Thyroid gland (tissue), 4 donors: ENCODE data around the gene VWA3B. TPM values are rescaled to one million over a fixed set of nuclear protein-coding genes. Genes with fewer than 3 reads are reported as not detected.

ENCODE experiments used
- DNase-seq, 2 donors: peaks; one replicate each; pipeline ENCODE4 v3.0.0-alpha.2; 2019
- H3K27ac ChIP-seq, 3 donors: fragments of 200-600 bp; sonication (generic); 1 replicate in 2 of 3; 2 replicates in 1 of 3; pipeline ENCODE4 v1.5.1; 2016 to 2019; ENCODE audit warnings: mild to moderate bottlenecking in 1 of 3, moderate library complexity in 1 of 3
- H3K27me3 ChIP-seq: fragments of 200-600 bp; sonication (generic); one replicate; pipeline ENCODE4 v1.5.1; 2019
- H3K36me3 ChIP-seq, 2 donors: fragments of 200-600 bp; sonication (generic); one replicate each; pipeline ENCODE4 v1.5.1; 2016 to 2019
- H3K4me1 ChIP-seq, 2 donors: fragments of 200-600 bp; sonication (generic); one replicate each; pipeline ENCODE4 v1.5.1; 2017 to 2019
- H3K4me3 ChIP-seq, 3 donors: fragments of 200-600 bp; sonication (generic); replicated peaks in 1 of 3; 1 replicate in 2 of 3; 2 replicates in 1 of 3; pipeline ENCODE4 v1.5.1; 2016; ENCODE audit warnings: mild to moderate bottlenecking in 1 of 3
- H3K9me3 ChIP-seq: fragments of 200-600 bp; sonication (generic); one replicate; pipeline ENCODE4 v1.5.1; 2017
- POLR2A ChIP-seq, 2 donors: fragments of 450-650 bp; IDR thresholded peaks; one replicate each; pipeline ENCODE4 v1.6.1; 2017; ENCODE audit warnings: antibody characterized with exemption in 2 of 2, mild to moderate bottlenecking in 2 of 2, moderate library complexity in 1 of 2
- WGBS, 2 donors: methylation state at CpG; one replicate each; pipeline ENCODE4 v1.1.5; 2017; 5-methylcytosine and 5-hydroxymethylcytosine counted together
- intact Hi-C: fragments of 100-400 bp; cut with DNase I; formaldehyde crosslinking; loops from one replicate; pipeline ENCODE4 v1.15.1; 2023
- total RNA-seq, 4 donors: library from RNA; depleted of rRNA; stranded (reverse); fragments of >200 nt; gene quantifications; one replicate each; pipeline ENCODE4 v1.2.3, GENCODE V29; 2016
- TF ChIP-seq, protein P1 (sequence below), 6 experiments: fragments of 200-600 bp in 3 of 6; fragments of 450-650 bp in 3 of 6; sonication (generic) in 3 of 6; IDR thresholded peaks; one replicate each; pipeline ENCODE4 v1.5.1; 2016 to 2019; ENCODE audit warnings: antibody characterized with exemption in 6 of 6, mild to moderate bottlenecking in 2 of 6, inconsistent platforms in 1 of 6, moderate library complexity in 1 of 6

VWA3B gene
- total RNA-seq, 4 donors from 2014 or later = 0.81 TPM; not detected in 3

DNA sequence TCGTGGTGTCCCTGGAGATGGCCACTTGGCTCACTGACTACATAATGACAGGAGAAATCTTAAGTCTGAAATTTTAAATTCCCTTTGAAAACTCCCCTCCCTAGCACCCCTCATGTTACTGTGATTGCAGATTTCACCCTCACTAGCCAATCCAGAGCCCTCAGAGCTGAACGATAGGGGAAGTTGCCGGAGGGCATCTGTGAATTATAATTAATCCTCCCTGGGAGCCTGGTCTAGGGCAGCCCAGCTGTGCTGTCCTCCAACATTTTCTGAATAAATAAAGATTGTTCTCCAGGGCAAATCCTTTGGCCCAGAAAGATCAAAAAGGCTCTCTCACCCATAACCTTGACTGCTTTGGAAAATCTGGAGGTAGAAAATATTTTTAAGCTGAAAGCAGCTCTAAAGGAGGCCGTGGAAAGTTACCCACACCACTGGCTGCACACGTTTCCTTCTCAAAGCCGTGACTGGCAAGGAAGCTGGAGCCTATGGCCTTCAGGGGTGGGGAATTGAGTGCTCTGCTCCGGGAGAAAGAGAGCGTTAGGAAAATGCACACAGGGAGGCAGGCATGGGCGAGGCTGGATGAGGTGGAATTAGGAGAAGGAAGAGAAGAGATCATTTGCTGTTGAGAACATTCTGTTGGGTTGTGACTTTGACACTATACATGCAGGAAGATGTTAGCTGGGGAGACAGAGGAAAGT is 190.3 kb downstream of the VWA3B start:
- TF ChIP-seq, protein P1, sequence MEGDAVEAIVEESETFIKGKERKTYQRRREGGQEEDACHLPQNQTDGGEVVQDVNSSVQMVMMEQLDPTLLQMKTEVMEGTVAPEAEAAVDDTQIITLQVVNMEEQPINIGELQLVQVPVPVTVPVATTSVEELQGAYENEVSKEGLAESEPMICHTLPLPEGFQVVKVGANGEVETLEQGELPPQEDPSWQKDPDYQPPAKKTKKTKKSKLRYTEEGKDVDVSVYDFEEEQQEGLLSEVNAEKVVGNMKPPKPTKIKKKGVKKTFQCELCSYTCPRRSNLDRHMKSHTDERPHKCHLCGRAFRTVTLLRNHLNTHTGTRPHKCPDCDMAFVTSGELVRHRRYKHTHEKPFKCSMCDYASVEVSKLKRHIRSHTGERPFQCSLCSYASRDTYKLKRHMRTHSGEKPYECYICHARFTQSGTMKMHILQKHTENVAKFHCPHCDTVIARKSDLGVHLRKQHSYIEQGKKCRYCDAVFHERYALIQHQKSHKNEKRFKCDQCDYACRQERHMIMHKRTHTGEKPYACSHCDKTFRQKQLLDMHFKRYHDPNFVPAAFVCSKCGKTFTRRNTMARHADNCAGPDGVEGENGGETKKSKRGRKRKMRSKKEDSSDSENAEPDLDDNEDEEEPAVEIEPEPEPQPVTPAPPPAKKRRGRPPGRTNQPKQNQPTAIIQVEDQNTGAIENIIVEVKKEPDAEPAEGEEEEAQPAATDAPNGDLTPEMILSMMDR (IDR thresholded peaks at IDR 0.05) = no peak
- TF ChIP-seq POLR2A (IDR thresholded peaks at IDR 0.05) = no peak
- no peak overlapping the region for H3K27ac ChIP-seq
- intact Hi-C loops = loop anchor here (10.0 kb wide), 1 partner anchor 473 kb away; no protein-coding TSS in a partner anchor
- H3K4me3 ChIP-seq = no peak overlapping the region
- H3K27me3 ChIP-seq = no peaks in the 10 kb centered on the region
- DNase-seq = no peak
- H3K9me3 ChIP-seq = no peaks in the 10 kb centered on the region
- WGBS, 2 donors = 75 to 80% methylated on average over 9 of the region's 9 CpGs
- H3K36me3 ChIP-seq = no peaks in the 10 kb centered on the region
- H3K4me1 ChIP-seq = no peaks in the 10 kb centered on the region

- H3K27me3 ChIP-seq = no peaks in the 10 kb centered on the region
- DNase-seq = no peak
- no peaks in the 10 kb centered on the region for H3K36me3 ChIP-seq
- no peak overlapping the region for H3K4me3 ChIP-seq
- H3K4me1 ChIP-seq = no peaks in the 10 kb centered on the region
- H3K27ac ChIP-seq = no peak overlapping the region
- WGBS, 2 donors = 40 to 55% methylated on average over 6 to 7 of the region's 7 CpGs
- TF ChIP-seq, protein P1 (IDR thresholded peaks at IDR 0.05) = no peak
- no peak for TF ChIP-seq POLR2A (IDR thresholded peaks at IDR 0.05)
- no peaks in the 10 kb centered on the region for H3K9me3 ChIP-seq
- intact Hi-C loops = loop anchor here (10.0 kb wide), 1 partner anchor 473 kb away; no protein-coding TSS in a partner anchor
Observed at GRCh38 chr2:98278074-98278473, 191.1 kb downstream of the VWA3B start.

DNA sequence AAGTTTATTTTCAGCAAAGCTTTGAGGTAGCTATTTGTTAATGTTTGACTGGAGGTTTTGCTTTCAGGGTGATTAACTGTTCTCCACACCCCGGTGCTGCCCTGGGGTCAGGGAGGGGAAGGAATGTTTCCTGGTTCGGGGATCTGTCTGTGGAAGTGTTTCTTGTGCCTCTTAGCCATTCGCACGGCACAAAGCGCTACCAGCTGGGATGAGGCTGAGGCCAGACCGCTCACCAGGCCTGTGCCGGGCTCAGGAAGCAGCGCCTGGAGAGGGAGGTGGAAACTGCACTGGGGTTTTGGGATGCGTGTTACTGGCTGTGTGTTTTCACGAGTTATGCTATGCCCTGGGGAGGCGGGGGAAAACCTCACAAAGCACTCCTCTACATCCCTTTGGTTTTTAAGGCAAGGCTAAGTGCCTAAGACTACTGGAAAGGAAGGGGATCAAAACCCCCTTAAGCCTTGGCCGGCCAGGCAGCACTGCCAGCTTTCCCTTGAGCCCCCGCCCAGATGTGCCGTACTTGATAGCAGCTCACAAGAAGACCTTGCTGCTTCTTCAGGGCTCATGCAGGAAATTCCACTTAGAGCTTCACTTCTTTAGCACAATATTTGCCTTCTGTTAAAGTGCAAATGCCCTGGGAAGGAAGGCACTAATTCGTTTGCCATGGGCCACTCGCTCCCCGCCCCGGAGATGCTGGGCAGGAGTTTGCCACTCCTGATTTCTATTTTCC is 193.6 kb downstream of the VWA3B start:
- H3K9me3 ChIP-seq = no peaks in the 10 kb centered on the region
- no peaks in the 10 kb centered on the region for H3K36me3 ChIP-seq
- TF ChIP-seq, protein P1 (IDR thresholded peaks at IDR 0.05) = no peak
- no peak for TF ChIP-seq POLR2A (IDR thresholded peaks at IDR 0.05)
- DNase-seq = no peak
- intact Hi-C loops = no loop called here
- no peak overlapping the region for H3K4me3 ChIP-seq
- H3K27me3 ChIP-seq = no peaks in the 10 kb centered on the region
- 42 to 59% methylated on average over 17 to 18 of the region's 18 CpGs for WGBS, 2 donors
- no peak overlapping the region for H3K27ac ChIP-seq
- H3K4me1 ChIP-seq = no peaks in the 10 kb centered on the region

DNA sequence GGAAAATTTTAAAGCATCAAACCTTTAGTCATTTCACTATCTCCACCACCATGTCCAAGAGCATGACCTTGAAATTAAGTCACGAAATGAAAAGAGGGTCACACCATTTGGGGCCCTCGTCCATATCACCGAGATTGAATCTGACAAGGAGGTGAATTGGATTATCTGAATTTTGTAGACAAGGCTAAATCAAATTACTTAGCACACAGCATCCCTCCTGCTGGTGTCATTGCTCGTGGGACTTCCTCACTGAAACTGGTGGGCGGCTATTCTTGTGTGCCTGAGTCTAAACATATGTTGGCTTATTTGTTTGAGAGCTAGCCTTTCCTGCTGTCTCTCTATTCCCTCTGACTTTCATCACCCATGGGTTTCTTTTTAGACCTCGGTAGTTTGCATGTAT is 194.6 kb downstream of the VWA3B start:
- TF ChIP-seq, protein P1 (IDR thresholded peaks at IDR 0.05) = no peak
- TF ChIP-seq POLR2A (IDR thresholded peaks at IDR 0.05) = no peak
- no peaks in the 10 kb centered on the region for H3K9me3 ChIP-seq
- 74 to 77% methylated on average over 6 of the region's 6 CpGs for WGBS, 2 donors

GRCh38 chr2:98282109-98282508 is 195.1 kb downstream of the VWA3B start:
- no peaks in the 10 kb centered on the region for H3K4me1 ChIP-seq
- DNase-seq = no peak
- intact Hi-C loops = no loop called here
- WGBS, 2 donors = 92 to 100% methylated on average over 1 of the region's 1 CpG
- TF ChIP-seq, protein P1 (IDR thresholded peaks at IDR 0.05) = no peak
- no peak for TF ChIP-seq POLR2A (IDR thresholded peaks at IDR 0.05)
- no peaks in the 10 kb centered on the region for H3K27me3 ChIP-seq
- no peaks in the 10 kb centered on the region for H3K36me3 ChIP-seq
- no peak overlapping the region for H3K27ac ChIP-seq
- H3K4me3 ChIP-seq = no peak overlapping the region
- no peaks in the 10 kb centered on the region for H3K9me3 ChIP-seq

More for the DNA sequence above, 194.6 kb downstream of the VWA3B start:
- no peaks in the 10 kb centered on the region for H3K36me3 ChIP-seq
- no peaks in the 10 kb centered on the region for H3K4me1 ChIP-seq
- no peak overlapping the region for H3K4me3 ChIP-seq
- H3K27ac ChIP-seq = no peak overlapping the region
- no peak for DNase-seq
- intact Hi-C loops = no loop called here
- H3K27me3 ChIP-seq = no peaks in the 10 kb centered on the region
